SKM-1 treated with dmso at 0.1 percent for 144 hours (cell line): ENCODE measurements around the gene CIB2.

Source experiments
- DNase-seq: peaks from one replicate; lab custom pipeline; 2025; ENCODE audit not compliant: unreplicated experiment; lab: John Stamatoyannopoulos, UW

CIB2 gene

DNA sequence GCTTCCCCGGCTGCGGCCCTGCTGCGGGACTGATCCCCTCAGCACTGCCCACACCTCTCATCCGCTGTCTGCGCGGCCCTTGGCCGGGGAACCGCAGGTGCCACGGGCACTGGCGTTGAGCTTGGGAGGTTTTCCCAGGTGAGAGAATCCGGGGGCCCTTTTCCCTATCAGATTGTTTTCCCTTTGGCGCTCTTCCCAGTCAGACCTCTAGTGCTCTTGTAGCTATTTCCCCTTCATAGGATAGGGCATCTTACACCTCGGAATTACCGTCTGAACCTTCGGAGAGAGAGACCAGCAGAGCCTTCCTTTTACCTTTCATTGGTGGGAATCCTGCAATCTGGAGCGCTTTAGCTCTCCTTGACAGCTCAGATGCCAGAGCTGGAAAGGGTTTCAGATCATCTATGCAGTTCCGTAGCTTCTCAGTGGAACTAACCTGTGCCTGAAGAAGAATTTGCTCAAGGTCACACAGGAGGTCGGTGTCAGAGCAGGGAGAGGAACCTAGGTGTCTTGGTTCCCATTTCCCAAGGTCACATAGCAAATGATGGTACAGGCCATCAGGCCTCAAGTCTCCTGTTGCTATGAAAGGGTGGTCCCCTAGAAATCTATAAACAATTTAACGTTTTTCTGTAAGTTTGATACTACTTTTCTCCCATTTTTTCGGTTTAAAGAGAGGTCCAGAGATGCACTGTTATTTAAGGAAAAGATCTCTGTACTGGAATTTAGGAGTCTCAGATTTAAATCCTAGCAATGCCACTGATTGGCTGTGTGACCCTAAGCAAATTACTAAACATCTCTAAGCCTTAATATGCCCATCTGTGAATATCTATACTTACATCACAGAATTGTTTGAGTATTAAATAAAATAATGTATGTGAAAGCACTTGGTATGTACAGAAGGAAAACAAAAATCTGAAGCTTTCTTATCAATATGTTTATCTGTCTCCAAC, 18.8 kb upstream of the CIB2 start:
- no peak for DNase-seq

DNA sequence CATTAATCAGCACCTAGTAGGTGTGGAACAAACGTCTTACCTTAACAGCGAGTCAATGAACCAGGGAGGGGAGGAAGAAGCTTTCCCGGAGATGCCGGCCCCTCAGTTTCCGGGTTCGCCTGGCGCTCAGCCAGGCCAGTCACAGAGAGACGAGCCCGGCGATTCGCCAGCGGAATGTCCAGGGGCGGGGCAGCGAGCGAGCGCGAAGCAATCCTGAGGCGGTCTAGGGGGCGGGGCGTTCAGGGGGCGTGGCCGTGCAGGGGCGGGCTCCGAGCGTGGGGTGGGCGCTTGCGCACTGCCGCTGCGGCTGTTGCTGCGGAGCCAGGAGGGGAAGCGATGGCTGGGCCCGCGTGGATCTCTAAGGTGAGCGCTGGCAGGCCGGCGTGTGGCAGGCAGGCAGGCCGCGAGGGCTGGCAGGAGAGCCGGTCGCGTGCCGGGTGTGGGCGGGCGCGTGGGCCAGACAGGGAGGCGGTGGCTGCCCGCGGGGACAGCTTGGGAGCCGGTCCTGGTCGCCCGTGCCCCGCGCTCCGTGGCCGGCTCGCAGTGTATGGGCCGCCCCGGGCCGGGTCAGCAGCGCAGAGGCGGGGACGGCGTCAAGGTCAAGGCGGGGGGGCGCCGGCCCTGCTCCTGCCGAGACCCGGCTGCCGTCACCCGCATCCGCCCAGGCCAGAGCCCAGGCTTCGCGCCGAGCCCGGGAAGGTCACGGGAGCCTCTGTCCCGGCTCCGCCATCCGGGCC, 18.0 kb upstream of the CIB2 start, which contains the start of gene IDH3A:
IDH3A (plus strand) TSS at position 295 of the 737 bp plus-strand sequence; CDS start at position 337, 42 bp downstream.
- peak; percentile 92 for DNase-seq

DNA sequence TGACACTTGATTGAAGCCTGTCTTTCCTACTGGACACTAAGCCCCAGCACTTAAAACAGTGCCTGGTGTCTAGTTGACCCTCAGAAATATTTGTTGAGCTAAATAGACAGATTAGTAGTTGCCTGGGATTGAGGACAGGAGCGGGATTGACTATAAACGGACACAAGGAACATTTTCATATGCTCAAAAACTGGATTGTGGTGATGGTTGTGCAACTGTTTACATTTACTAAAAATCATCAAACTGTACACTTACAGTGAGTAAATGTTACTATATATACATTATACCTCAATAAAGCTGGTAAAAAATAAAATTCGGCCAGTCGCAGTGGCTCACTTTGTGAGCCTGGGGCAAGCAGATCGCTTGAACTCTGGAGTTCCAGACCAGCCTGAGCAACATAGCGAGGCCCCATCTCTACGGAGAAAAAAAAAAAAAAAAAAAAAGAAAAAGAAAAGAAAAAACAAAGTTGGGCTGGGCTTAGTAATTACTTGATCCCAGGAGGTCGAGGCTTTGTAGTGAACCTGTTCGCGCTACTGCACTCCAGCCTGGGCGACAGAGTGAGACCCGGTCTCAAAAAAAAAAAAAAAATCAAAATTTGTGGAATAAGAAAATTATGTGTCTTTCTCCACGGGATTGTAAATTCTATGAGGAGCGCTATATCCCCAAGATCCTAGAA, 17.3 kb upstream of the CIB2 start:
- DNase-seq, result no peak

- DNase-seq, result no peak
These were observed 16.3 kb upstream of the CIB2 start for GRCh38 chr15:78147566-78147965.

GRCh38 chr15:78146425-78147154, 15.3 kb upstream of the CIB2 start:
- no peak for DNase-seq

DNA sequence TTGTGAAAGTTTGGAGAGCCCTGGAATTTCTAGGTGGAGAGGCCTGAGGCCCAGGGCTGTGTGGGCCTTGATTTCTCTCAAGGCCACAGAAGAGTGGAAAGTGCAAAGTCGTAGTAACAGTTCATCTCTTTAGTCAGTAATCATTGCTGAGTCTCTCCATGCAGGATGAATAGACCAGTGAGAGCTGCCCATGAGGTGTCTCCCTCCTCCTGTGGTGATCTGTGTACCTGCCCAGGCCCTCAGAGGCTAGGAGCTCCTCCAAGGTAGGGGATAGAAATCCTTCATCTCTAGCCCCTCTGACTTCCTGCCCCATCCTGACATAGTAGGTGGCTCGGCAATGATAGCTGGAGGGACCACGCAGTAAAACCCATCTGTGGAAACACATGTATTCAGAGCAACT, 11.1 kb upstream of the CIB2 start:
- no peak for DNase-seq

DNA sequence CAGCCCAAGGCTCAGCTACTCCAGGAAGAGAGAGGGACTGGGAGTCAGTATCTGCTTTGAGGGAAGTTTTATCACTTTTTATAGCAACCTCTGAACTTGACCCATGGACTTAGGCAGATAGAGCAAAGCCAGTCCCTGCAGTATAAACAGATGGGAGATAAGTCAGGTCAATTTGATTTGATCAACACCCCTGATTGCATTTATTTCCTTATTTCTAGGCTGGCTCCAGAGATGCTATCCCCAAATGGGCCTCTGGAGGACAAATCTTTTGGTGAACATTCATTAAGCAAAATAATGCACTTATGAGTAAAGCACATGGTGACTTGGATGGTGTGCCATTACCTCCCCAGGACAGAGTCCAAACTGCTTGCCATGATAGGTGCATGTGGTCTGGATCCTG, 9.0 kb upstream of the CIB2 start:
- DNase-seq, result no peak

- DNase-seq, result no peak
These were observed 8.3 kb upstream of the CIB2 start for GRCh38 chr15:78139578-78139977.

- no peak for DNase-seq
These were observed 2.6 kb upstream of the CIB2 start for GRCh38 chr15:78133801-78134200.

DNA sequence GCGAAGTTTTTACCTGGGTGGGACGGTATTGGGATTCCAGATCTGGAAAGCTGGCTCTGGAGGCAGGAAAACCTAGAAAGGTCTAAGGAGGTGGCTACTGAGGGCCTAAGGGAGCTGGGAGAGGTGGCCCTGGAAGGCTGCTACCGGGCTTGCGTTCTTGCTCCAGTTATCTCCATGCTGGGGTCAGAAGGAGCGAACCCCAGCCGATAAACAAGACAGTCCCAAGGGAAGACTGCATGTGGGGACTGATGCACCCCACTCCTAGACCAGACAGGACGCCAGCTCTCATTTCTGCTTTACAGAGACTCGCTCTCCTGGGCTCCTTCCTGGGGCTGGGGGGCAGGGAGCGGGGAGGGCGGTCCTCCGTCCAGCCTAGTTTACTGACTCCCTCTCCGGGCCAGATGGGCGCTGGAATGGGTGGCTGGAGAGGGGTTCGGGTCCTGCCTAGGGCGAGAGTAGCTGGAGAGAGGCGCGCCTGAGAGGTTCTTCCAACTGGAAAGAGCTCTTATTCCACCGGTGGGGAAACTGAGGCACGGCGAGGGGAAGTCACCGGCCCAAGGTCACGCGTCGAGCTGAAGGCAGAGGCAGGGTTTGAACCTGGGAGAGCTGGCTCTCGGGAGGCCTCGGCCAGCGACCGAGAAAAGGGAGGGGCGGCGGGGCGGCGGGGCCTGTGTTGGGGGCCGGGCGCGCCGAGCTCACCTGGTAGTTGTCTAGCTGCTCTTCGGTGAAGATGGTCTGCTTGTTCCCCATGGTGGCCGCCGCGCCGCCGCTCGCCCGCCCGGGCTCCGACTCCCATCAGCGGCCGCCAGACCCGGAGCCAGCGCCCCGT, 565 bp downstream of the CIB2 start:
- DNase-seq, result no peak

- DNase-seq, result no peak
These were observed 1.4 kb downstream of the CIB2 start for GRCh38 chr15:78129751-78130287.

GRCh38 chr15:78129077-78129750, 2.0 kb downstream of the CIB2 start:
- no peak for DNase-seq

DNA sequence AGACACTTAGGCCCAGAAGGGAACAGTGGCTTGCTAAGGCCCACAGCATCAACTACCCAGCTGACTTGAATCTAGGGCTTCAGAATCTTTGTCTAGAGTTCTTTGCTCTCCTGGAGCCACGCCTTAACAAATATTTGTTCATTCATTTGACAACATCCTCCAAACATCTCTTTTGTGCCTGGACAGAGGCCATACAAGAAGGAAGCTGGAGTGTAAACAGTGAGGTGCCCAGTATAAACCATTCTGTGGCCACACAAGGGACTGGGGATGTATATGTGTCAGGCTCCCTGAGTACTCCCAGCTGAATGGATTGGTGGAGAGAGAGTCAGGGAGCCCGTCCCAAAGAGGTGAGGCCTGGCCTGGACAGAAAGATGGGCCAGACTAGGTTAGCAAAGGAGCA, 3.4 kb downstream of the CIB2 start:
- no peak for DNase-seq

- no peak for DNase-seq
These were observed 6.0 kb downstream of the CIB2 start for GRCh38 chr15:78125267-78125666.

DNA sequence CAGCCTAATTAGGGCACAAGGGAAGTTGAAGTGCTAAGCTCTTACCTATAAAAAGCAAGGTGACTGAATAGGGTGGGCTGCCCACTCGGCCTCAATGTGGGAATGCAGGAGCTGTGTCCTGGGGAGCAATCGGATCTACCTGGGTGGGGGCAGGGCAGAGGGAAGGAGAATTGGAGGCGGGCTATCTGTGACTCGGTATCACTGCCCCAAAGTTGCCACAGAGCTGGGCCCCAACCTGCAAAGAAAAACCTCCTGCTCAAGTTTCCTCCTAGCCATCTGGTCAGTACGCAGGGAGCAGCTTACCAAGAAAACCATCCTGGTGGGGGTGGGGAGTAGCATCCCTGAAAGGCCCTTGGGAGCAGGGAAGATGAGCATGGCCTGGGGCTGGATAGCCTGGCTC, 10.7 kb downstream of the CIB2 start:
- DNase-seq, result no peak

DNA sequence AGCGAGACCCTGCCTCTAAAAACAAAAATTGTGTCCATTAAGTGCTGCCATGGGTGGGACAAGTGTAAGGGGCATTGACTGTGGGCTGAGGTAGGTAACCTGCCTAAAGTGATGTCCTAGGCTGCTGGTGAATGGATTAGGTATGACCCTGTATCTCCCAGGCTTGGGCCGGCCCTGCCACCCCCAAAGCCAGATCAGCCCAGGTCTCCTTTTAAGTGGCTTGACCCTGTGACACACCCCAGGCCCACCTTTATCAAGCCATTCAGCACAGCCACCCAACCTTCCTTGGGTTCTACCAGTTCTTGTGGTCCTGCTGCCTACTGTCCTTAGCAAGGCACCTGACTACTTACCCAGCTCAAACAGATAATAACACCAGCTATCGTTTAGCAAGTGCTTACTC, 18.7 kb downstream of the CIB2 start:
- DNase-seq, result no peak

GRCh38 chr15:78111788-78112187, 19.5 kb downstream of the CIB2 start:
- DNase-seq, result no peak

- DNase-seq, result no peak
These were observed 20.2 kb downstream of the CIB2 start for GRCh38 chr15:78110916-78111475.

DNA sequence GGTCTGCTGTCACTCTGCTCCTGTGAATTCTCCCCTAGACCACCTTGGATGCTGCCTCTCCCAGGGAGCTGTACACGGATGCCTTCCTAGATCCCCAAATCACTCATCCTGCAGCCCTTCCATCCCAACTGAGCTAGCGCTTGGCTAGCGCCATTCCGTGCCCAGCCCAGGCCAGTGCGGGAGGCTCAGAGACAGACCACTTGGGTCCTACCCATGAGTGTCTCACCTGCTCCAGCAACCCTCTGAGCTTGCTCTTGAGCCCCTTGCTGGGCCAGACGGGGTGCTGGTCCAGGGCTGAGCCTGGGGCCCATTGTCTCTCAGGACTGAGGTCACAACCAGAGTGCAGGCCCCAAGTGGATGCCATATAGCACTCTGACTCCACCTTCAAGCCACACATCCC, 21.1 kb downstream of the CIB2 start:
- no peak for DNase-seq
